Karpas-422 (cell line): ENCODE data around the gene CYB561D2. TPM values are rescaled to one million over a fixed set of nuclear protein-coding genes. Genes with fewer than 3 reads are reported as not detected.

ENCODE experiments used
- DNase-seq: peaks from one replicate; pipeline ENCODE4 v3.0.0-alpha.2; 2015
- H2AFZ ChIP-seq: fragments of 200-600 bp; sonication (generic); 2 replicates; pipeline ENCODE4 v1.6.1; 2014; ENCODE audit warnings: antibody characterized with exemption, low read length, mixed read lengths
- H3K27ac ChIP-seq: fragments of 200-600 bp; sonication (generic); 2 replicates; pipeline ENCODE4 v1.5.1; 2014; ENCODE audit warnings: mild to moderate bottlenecking, low read length, moderate library complexity
- H3K27me3 ChIP-seq: fragments of 200-600 bp; sonication (generic); 2 replicates; pipeline ENCODE4 v1.6.1; 2014; ENCODE audit warnings: low read length, mixed read lengths
- H3K36me3 ChIP-seq: fragments of 200-600 bp; sonication (generic); 2 replicates; pipeline ENCODE4 v1.6.1; 2014; ENCODE audit warnings: low read length, mixed read lengths; ENCODE audit not compliant: insufficient read depth
- H3K4me1 ChIP-seq: fragments of 200-600 bp; sonication (generic); 2 replicates; pipeline ENCODE4 v1.6.1; 2014; ENCODE audit warnings: mild to moderate bottlenecking, low read length, mixed read lengths
- H3K4me2 ChIP-seq: fragments of 200-600 bp; sonication (generic); 2 replicates; pipeline ENCODE4 v1.6.1; 2014; ENCODE audit warnings: low read length, low read depth, mild to moderate bottlenecking; ENCODE audit not compliant: poor library complexity, severe bottlenecking
- H3K4me3 ChIP-seq: fragments of 200-600 bp; sonication (generic); 2 replicates; pipeline ENCODE4 v1.5.1; 2014; ENCODE audit warnings: mild to moderate bottlenecking, antibody characterized with exemption, low read length, mixed read lengths
- H3K79me2 ChIP-seq: fragments of 200-600 bp; sonication (generic); 2 replicates; pipeline ENCODE4 v1.6.1; 2014; ENCODE audit warnings: mild to moderate bottlenecking, low read length, mixed read lengths
- H3K9ac ChIP-seq: fragments of 200-600 bp; sonication (generic); 2 replicates; pipeline ENCODE4 v1.6.0; 2014; ENCODE audit warnings: low read length
- H3K9me2 ChIP-seq: fragments of 200-600 bp; sonication (generic), shearing (Covaris generic); replicated peaks from 2 replicates; pipeline ENCODE4 v1.6.0; 2014; ENCODE audit warnings: mild to moderate bottlenecking, low read length, moderate library complexity; ENCODE audit not compliant: insufficient read depth
- H3K9me3 ChIP-seq: fragments of 300-700, 200-600 bp; sonication (generic); 2 replicates; pipeline ENCODE4 v1.6.1; 2014; ENCODE audit warnings: low read length, mixed read lengths
- H4K20me1 ChIP-seq: fragments of 200-600 bp; sonication (generic); 2 replicates; pipeline ENCODE4 v1.6.1; 2014; ENCODE audit warnings: mild to moderate bottlenecking, antibody characterized with exemption, low read length, low read depth; ENCODE audit not compliant: insufficient read depth
- total RNA-seq: library from RNA; depleted of rRNA; stranded (reverse); fragments of >200 nt; shearing (Covaris generic); gene quantifications from 2 replicates; pipeline ENCODE4 v1.2.3, GENCODE V29; 2014; ENCODE audit warnings: low replicate concordance

The CYB561D2 gene
- total RNA-seq, 1 experiment from 2014 or later: 32.5 TPM

GRCh38 chr3:50334339-50335075, 16.2 kb upstream of the CYB561D2 start:
- no peak overlapping the region for H3K4me3 ChIP-seq
- H4K20me1 ChIP-seq: peaks cover 20% of the 10 kb centered on the region; the same call in 1 of the 2 replicates
- no peak for DNase-seq
- H3K27me3 ChIP-seq: no peaks in the 10 kb centered on the region
- no peak overlapping the region for H3K4me2 ChIP-seq
- H3K27ac ChIP-seq: no peak overlapping the region; the same call in 1 of the 2 replicates
- peaks cover 56% of the 10 kb centered on the region for H3K4me1 ChIP-seq
- H3K9ac ChIP-seq: peak overlapping the region; percentile 40; the same call in 1 of the 2 replicates
- H2AFZ ChIP-seq: no peak overlapping the region
- H3K9me2 ChIP-seq: no peaks in the 10 kb centered on the region
- H3K36me3 ChIP-seq: peaks cover 45% of the 10 kb centered on the region
- H3K79me2 ChIP-seq: peaks cover 59% of the 10 kb centered on the region
- no peaks in the 10 kb centered on the region for H3K9me3 ChIP-seq

GRCh38 chr3:50336452-50337174, 14.0 kb upstream of the CYB561D2 start:
- H3K27me3 ChIP-seq: no peaks in the 10 kb centered on the region
- no peak for DNase-seq
- peaks cover 64% of the 10 kb centered on the region for H3K4me1 ChIP-seq
- peak overlapping the region; percentile 99 for H3K9ac ChIP-seq
- H3K4me3 ChIP-seq: peak overlapping the region; percentile 95
- H3K27ac ChIP-seq: peak overlapping the region; percentile 91
- peak overlapping the region; percentile 16; the same call in 1 of the 2 replicates for H2AFZ ChIP-seq
- no peaks in the 10 kb centered on the region for H3K9me3 ChIP-seq
- peaks cover 29% of the 10 kb centered on the region for H3K36me3 ChIP-seq
- H4K20me1 ChIP-seq: peaks cover 20% of the 10 kb centered on the region; the same call in 1 of the 2 replicates
- H3K79me2 ChIP-seq: peaks cover 68% of the 10 kb centered on the region
- no peaks in the 10 kb centered on the region for H3K9me2 ChIP-seq
- peak overlapping the region; percentile 97 for H3K4me2 ChIP-seq

GRCh38 chr3:50337175-50337861, 13.3 kb upstream of the CYB561D2 start:
- Histone ChIP-seq H3K9ac (peak overlapping the region; percentile 99), H3K4me2 (peak overlapping the region; percentile 97), H3K27me3 (no peaks in the 10 kb centered on the region), H3K27ac (peak overlapping the region; percentile 91), H3K4me3 (peak overlapping the region; percentile 95), H3K79me2 (peaks cover 66% of the 10 kb centered on the region), H3K4me1 (peaks cover 66% of the 10 kb centered on the region), H4K20me1 (peaks cover 20% of the 10 kb centered on the region; the same call in 1 of the 2 replicates), H3K9me3 (no peaks in the 10 kb centered on the region), H3K9me2 (no peaks in the 10 kb centered on the region), H3K36me3 (peaks cover 22% of the 10 kb centered on the region), H2AFZ (peak overlapping the region; percentile 16; the same call in 1 of the 2 replicates)
- peak; percentile 99 for DNase-seq

GRCh38 chr3:50338965-50339364, 11.7 kb upstream of the CYB561D2 start:
- Histone ChIP-seq H3K9me3 (no peaks in the 10 kb centered on the region), H3K4me3 (peak overlapping the region; percentile 95), H4K20me1 (peaks cover 17% of the 10 kb centered on the region; the same call in 1 of the 2 replicates), H3K27me3 (no peaks in the 10 kb centered on the region), H3K4me1 (peaks cover 64% of the 10 kb centered on the region), H3K27ac (peak overlapping the region; percentile 91), H3K36me3 (peaks cover 19% of the 10 kb centered on the region), H3K9me2 (no peaks in the 10 kb centered on the region), H3K9ac (peak overlapping the region; percentile 99), H3K79me2 (peaks cover 61% of the 10 kb centered on the region), H2AFZ (no peak overlapping the region), H3K4me2 (peak overlapping the region; percentile 97)
- DNase-seq: peak; percentile 82

GRCh38 chr3:50339485-50340146, 11.0 kb upstream of the CYB561D2 start:
- peak overlapping the region; percentile 97 for H3K4me2 ChIP-seq
- peak overlapping the region; percentile 95 for H3K4me3 ChIP-seq
- peaks cover 58% of the 10 kb centered on the region for H3K4me1 ChIP-seq
- H3K9me2 ChIP-seq: no peaks in the 10 kb centered on the region
- peak overlapping the region; percentile 91 for H3K27ac ChIP-seq
- H3K27me3 ChIP-seq: no peaks in the 10 kb centered on the region
- H2AFZ ChIP-seq: no peak overlapping the region
- DNase-seq: peak; percentile 84
- H4K20me1 ChIP-seq: peaks cover 10% of the 10 kb centered on the region; the same call in 1 of the 2 replicates
- peaks cover 13% of the 10 kb centered on the region for H3K36me3 ChIP-seq
- peaks cover 54% of the 10 kb centered on the region for H3K79me2 ChIP-seq
- peak overlapping the region; percentile 99 for H3K9ac ChIP-seq
- H3K9me3 ChIP-seq: no peaks in the 10 kb centered on the region

- no peak overlapping the region for H2AFZ ChIP-seq
- no peaks in the 10 kb centered on the region for H3K9me2 ChIP-seq
- no peaks in the 10 kb centered on the region for H3K27me3 ChIP-seq
- H3K9me3 ChIP-seq: no peaks in the 10 kb centered on the region
- H3K27ac ChIP-seq: peak overlapping the region; percentile 91
- no peak for DNase-seq
- peaks cover 56% of the 10 kb centered on the region for H3K4me1 ChIP-seq
- peak overlapping the region; percentile 97 for H3K4me2 ChIP-seq
- H3K36me3 ChIP-seq: peaks cover 11% of the 10 kb centered on the region; the same call in 1 of the 2 replicates
- peak overlapping the region; percentile 99 for H3K9ac ChIP-seq
- peaks cover 50% of the 10 kb centered on the region for H3K79me2 ChIP-seq
- peak overlapping the region; percentile 95 for H3K4me3 ChIP-seq
- peaks cover 9% of the 10 kb centered on the region; the same call in 1 of the 2 replicates for H4K20me1 ChIP-seq
Observed at GRCh38 chr3:50340147-50340447, 10.6 kb upstream of the CYB561D2 start.

GRCh38 chr3:50340448-50341329, 10.0 kb upstream of the CYB561D2 start, which contains the start of gene RASSF1:
RASSF1 (minus strand) TSS chr3:50340836; CDS start chr3:50340805, 31 bp downstream.
- Histone ChIP-seq H3K4me3 (peak within 1 kb of the TSS; percentile 95), H3K4me2 (peak within 1 kb of the TSS; percentile 97), H3K9me3 (no peaks in the 10 kb centered on the region), H2AFZ (no peak within 1 kb of the TSS; the same call in 1 of the 2 replicates), H4K20me1 (peaks cover 9% of the 10 kb centered on the region; the same call in 1 of the 2 replicates), H3K36me3 (peaks cover 10% of the 10 kb centered on the region; the same call in 1 of the 2 replicates), H3K9me2 (no peaks in the 10 kb centered on the region), H3K27ac (peak within 1 kb of the TSS; percentile 91), H3K4me1 (peaks cover 54% of the 10 kb centered on the region), H3K9ac (peak within 1 kb of the TSS; percentile 99), H3K27me3 (no peaks in the 10 kb centered on the region), H3K79me2 (peaks cover 44% of the 10 kb centered on the region)
- peak; percentile 91 for DNase-seq
